SH-SY5Y (cell line): ENCODE data around the gene TANGO2.

Experiments
- GATA2 ChIP-seq: IDR thresholded peaks from 2 replicates; pipeline ENCODE4 v1.6.1; 2011; ENCODE audit warnings: mild to moderate bottlenecking, low read depth, low read length
- GATA3 ChIP-seq: IDR thresholded peaks from 2 replicates; pipeline ENCODE4 v1.6.1; 2011; ENCODE audit warnings: low read depth, mild to moderate bottlenecking, low read length, moderate library complexity

- TF ChIP-seq GATA2 (no peak), GATA3 (no peak)
Observed at GRCh38 chr22:20039683-20040325, 18.9 kb downstream of the TANGO2 start.
